CD4-positive, alpha-beta T cell treated with Interleukin-4 for 4 hours (primary cell): Measurements from ENCODE around the gene RNFT2.

Source experiments
- DNase-seq: peaks from one replicate; pipeline ENCODE4 v3.0.0-alpha.2; 2020

RNFT2 gene

GRCh38 chr12:116839287-116839830 is 101.2 kb downstream of the RNFT2 start:
- DNase-seq: no peak

- DNase-seq: no peak
These were observed 105.0 kb downstream of the RNFT2 start for GRCh38 chr12:116843085-116843484.

- no peak for DNase-seq
These were observed 111.1 kb downstream of the RNFT2 start for GRCh38 chr12:116849216-116849615.

- DNase-seq: no peak
These were observed 114.2 kb downstream of the RNFT2 start for GRCh38 chr12:116852303-116852702.

GRCh38 chr12:116853507-116853906 is 115.4 kb downstream of the RNFT2 start:
- DNase-seq: no peak

GRCh38 chr12:116855744-116856470 is 117.8 kb downstream of the RNFT2 start:
- DNase-seq: no peak

- DNase-seq: no peak
These were observed 118.6 kb downstream of the RNFT2 start for GRCh38 chr12:116856729-116857128.

GRCh38 chr12:116859079-116859478 is 121.0 kb downstream of the RNFT2 start:
- no peak for DNase-seq

GRCh38 chr12:116860263-116860662 is 122.1 kb downstream of the RNFT2 start:
- no peak for DNase-seq

GRCh38 chr12:116861320-116861719 is 123.2 kb downstream of the RNFT2 start:
- DNase-seq: no peak

- DNase-seq: no peak
These were observed 124.1 kb downstream of the RNFT2 start for GRCh38 chr12:116862167-116862566.

- DNase-seq: no peak
These were observed 125.2 kb downstream of the RNFT2 start for GRCh38 chr12:116863275-116863767.

- no peak for DNase-seq
These were observed 126.5 kb downstream of the RNFT2 start for GRCh38 chr12:116864371-116865160.

GRCh38 chr12:116867523-116867922 is 129.4 kb downstream of the RNFT2 start:
- no peak for DNase-seq

- no peak for DNase-seq
These were observed 132.2 kb downstream of the RNFT2 start for GRCh38 chr12:116870306-116870705.

GRCh38 chr12:116874324-116874995 is 136.3 kb downstream of the RNFT2 start:
- no peak for DNase-seq

GRCh38 chr12:116876151-116876869 is 138.2 kb downstream of the RNFT2 start:
- no peak for DNase-seq

GRCh38 chr12:116878567-116879508 is 140.7 kb downstream of the RNFT2 start:
- no peak for DNase-seq

- DNase-seq: no peak
These were observed 141.5 kb downstream of the RNFT2 start for GRCh38 chr12:116879509-116880212.

- no peak for DNase-seq
These were observed 142.2 kb downstream of the RNFT2 start for GRCh38 chr12:116880213-116880816.
